IPS DF 6.9 (cell line): ENCODE results near the gene FOXL1.

Source experiments
- DNase-seq: peaks from one replicate; pipeline ENCODE4 v3.0.0-alpha.2; 2013; ENCODE audit warnings: low read depth, low spot score
- H3K27ac ChIP-seq: one replicate; pipeline ENCODE4 v1.5.1; 2013; ENCODE audit warnings: low read length, control low read depth
- H3K27me3 ChIP-seq: 2 replicates; pipeline ENCODE4 v1.6.1; 2013; ENCODE audit warnings: mild to moderate bottlenecking, low read length; ENCODE audit not compliant: control insufficient read depth, insufficient read depth
- H3K36me3 ChIP-seq: 2 replicates; pipeline ENCODE4 v1.6.1; 2013; ENCODE audit warnings: low read length; ENCODE audit not compliant: control insufficient read depth, insufficient read depth
- H3K4me1 ChIP-seq: 2 replicates; pipeline ENCODE4 v1.6.1; 2013; ENCODE audit warnings: low read length; ENCODE audit not compliant: control insufficient read depth, insufficient read depth
- H3K4me3 ChIP-seq: 2 replicates; pipeline ENCODE4 v1.5.1; 2013; ENCODE audit warnings: mild to moderate bottlenecking, low read length
- H3K9me3 ChIP-seq: 2 replicates; pipeline ENCODE4 v1.6.1; 2013; ENCODE audit warnings: low read length, inconsistent platforms; ENCODE audit not compliant: control insufficient read depth, insufficient read depth
- WGBS: extraction: QIAGEN DNeasy Blood & Tissue Kit; methylation state at CpG from one replicate; pipeline ENCODE4 v1.1.7; 2013; ENCODE audit warnings: mixed read lengths, missing lambda C conversion rate; ENCODE audit not compliant: insufficient read length, insufficient coverage; 5-methylcytosine and 5-hydroxymethylcytosine counted together

Gene FOXL1

GRCh38 chr16:86621966-86622365 is 43.6 kb downstream of the FOXL1 start:
- H3K9me3 ChIP-seq = no peaks in the 10 kb centered on the region
- no peaks in the 10 kb centered on the region for H3K4me1 ChIP-seq
- H3K36me3 ChIP-seq = no peaks in the 10 kb centered on the region
- no CpG with 5 or more reads among the region's 10 CpGs for WGBS
- no peak overlapping the region for H3K27ac ChIP-seq
- no peak overlapping the region for H3K4me3 ChIP-seq
- no peaks in the 10 kb centered on the region for H3K27me3 ChIP-seq
- no peak for DNase-seq

GRCh38 chr16:86622700-86623615 is 44.6 kb downstream of the FOXL1 start:
- H3K4me3 ChIP-seq = no peak overlapping the region
- WGBS = no CpG with 5 or more reads among the region's 16 CpGs
- no peak for DNase-seq
- no peaks in the 10 kb centered on the region for H3K9me3 ChIP-seq
- no peaks in the 10 kb centered on the region for H3K4me1 ChIP-seq
- H3K27me3 ChIP-seq = no peaks in the 10 kb centered on the region
- H3K36me3 ChIP-seq = no peaks in the 10 kb centered on the region
- H3K27ac ChIP-seq = no peak overlapping the region

GRCh38 chr16:86625029-86625428 is 46.7 kb downstream of the FOXL1 start:
- H3K27ac ChIP-seq = no peak overlapping the region
- no peaks in the 10 kb centered on the region for H3K9me3 ChIP-seq
- no peaks in the 10 kb centered on the region for H3K27me3 ChIP-seq

GRCh38 chr16:86625821-86626220 is 47.5 kb downstream of the FOXL1 start:
- Histone ChIP-seq H3K4me3 (no peak overlapping the region), H3K9me3 (no peaks in the 10 kb centered on the region), H3K36me3 (no peaks in the 10 kb centered on the region), H3K4me1 (no peaks in the 10 kb centered on the region), H3K27me3 (no peaks in the 10 kb centered on the region), H3K27ac (no peak overlapping the region)
- WGBS = no CpG with 5 or more reads among the region's 7 CpGs
- no peak for DNase-seq

More at GRCh38 chr16:86625029-86625428, 46.7 kb downstream of the FOXL1 start:
- no peak overlapping the region for H3K4me3 ChIP-seq
- H3K4me1 ChIP-seq = no peaks in the 10 kb centered on the region
- H3K36me3 ChIP-seq = no peaks in the 10 kb centered on the region
- DNase-seq = no peak
- no CpG with 5 or more reads among the region's 17 CpGs for WGBS

- H3K27me3 ChIP-seq = no peaks in the 10 kb centered on the region
- H3K4me1 ChIP-seq = no peaks in the 10 kb centered on the region
- H3K4me3 ChIP-seq = no peak overlapping the region
- no peaks in the 10 kb centered on the region for H3K36me3 ChIP-seq
- no peak overlapping the region for H3K27ac ChIP-seq
- no CpG with 5 or more reads among the region's 12 CpGs for WGBS
- no peak for DNase-seq
- no peaks in the 10 kb centered on the region for H3K9me3 ChIP-seq
These were observed 47.9 kb downstream of the FOXL1 start for GRCh38 chr16:86626284-86626683.

GRCh38 chr16:86626966-86627365 is 48.6 kb downstream of the FOXL1 start:
- H3K27ac ChIP-seq = no peak overlapping the region
- WGBS = no CpG with 5 or more reads among the region's 8 CpGs
- no peaks in the 10 kb centered on the region for H3K9me3 ChIP-seq
- H3K36me3 ChIP-seq = no peaks in the 10 kb centered on the region
- no peaks in the 10 kb centered on the region for H3K27me3 ChIP-seq
- H3K4me3 ChIP-seq = no peak overlapping the region
- no peaks in the 10 kb centered on the region for H3K4me1 ChIP-seq
- no peak for DNase-seq

GRCh38 chr16:86628614-86629013 is 50.3 kb downstream of the FOXL1 start:
- Histone ChIP-seq H3K4me3 (no peak overlapping the region), H3K27me3 (no peaks in the 10 kb centered on the region), H3K9me3 (no peaks in the 10 kb centered on the region), H3K27ac (no peak overlapping the region), H3K36me3 (no peaks in the 10 kb centered on the region), H3K4me1 (no peaks in the 10 kb centered on the region)
- no CpG with 5 or more reads among the region's 5 CpGs for WGBS
- no peak for DNase-seq

GRCh38 chr16:86630471-86630870 is 52.1 kb downstream of the FOXL1 start:
- Histone ChIP-seq H3K36me3 (no peaks in the 10 kb centered on the region), H3K27ac (no peak overlapping the region), H3K27me3 (no peaks in the 10 kb centered on the region), H3K4me3 (no peak overlapping the region), H3K9me3 (no peaks in the 10 kb centered on the region), H3K4me1 (no peaks in the 10 kb centered on the region)
- no CpG with 5 or more reads among the region's 13 CpGs for WGBS
- DNase-seq = no peak

- no peaks in the 10 kb centered on the region for H3K36me3 ChIP-seq
- DNase-seq = no peak
- no peak overlapping the region for H3K4me3 ChIP-seq
- WGBS = no CpG with 5 or more reads among the region's 9 CpGs
- no peaks in the 10 kb centered on the region for H3K9me3 ChIP-seq
- no peak overlapping the region for H3K27ac ChIP-seq
- no peaks in the 10 kb centered on the region for H3K27me3 ChIP-seq
- no peaks in the 10 kb centered on the region for H3K4me1 ChIP-seq
These were observed 53.1 kb downstream of the FOXL1 start for GRCh38 chr16:86631444-86631843.
